AG04450 (cell line): ENCODE measurements around the gene ZFHX3. TPM values are rescaled to one million over a fixed set of nuclear protein-coding genes. Genes with fewer than 3 reads are reported as not detected.

Source experiments
- CTCF ChIA-PET: fragments of 300-600, 350-600 bp; formaldehyde crosslinking; extraction: SDS; loops from one replicate; lab custom pipeline; 2022; ENCODE audit warnings: antibody characterized with exemption, inconsistent platforms; lab: Charles Lee
- POLR2A ChIA-PET: fragments of 350-600 bp; formaldehyde crosslinking; extraction: SDS; loops from one replicate; lab custom pipeline; 2021; ENCODE audit warnings: antibody characterized with exemption, inconsistent platforms; lab: Yijun Ruan, JAX
- DNase-seq: peaks from one replicate; pipeline ENCODE4 v3.0.0-alpha.2; 2011; ENCODE audit warnings: low read depth, low spot score
- H3K27ac ChIP-seq: one replicate; pipeline ENCODE4 v1.5.1; 2012; ENCODE audit warnings: low read depth, low read length, control low read depth
- H3K27me3 ChIP-seq: one replicate; pipeline ENCODE4 v1.6.0; 2012; ENCODE audit warnings: low read length; ENCODE audit not compliant: control insufficient read depth, insufficient read depth
- H3K4me3 ChIP-seq: 2 replicates; pipeline ENCODE4 v1.5.1; 2011; ENCODE audit warnings: mild to moderate bottlenecking, low read depth, low read length, control low read depth
- H3K9me3 ChIP-seq: 2 replicates; pipeline ENCODE4 v1.5.1; 2012; ENCODE audit warnings: low read length; ENCODE audit not compliant: control insufficient read depth, insufficient read depth
- polyA plus RNA-seq: library from polyadenylated mRNA; depleted of rRNA; stranded (reverse); fragments of >200 nt; gene quantifications from 2 replicates; pipeline ENCODE4 v1.2.3, GENCODE V29; 2011
- TF ChIP-seq, protein P1 (sequence below): IDR thresholded peaks from 2 replicates; pipeline ENCODE4 v1.5.1; 2011; ENCODE audit warnings: low read depth, low read length, control low read depth, inconsistent platforms

ZFHX3 gene
- polyA plus RNA-seq, 1 experiment = 3.3 TPM

- H3K27me3 ChIP-seq = no peaks in the 10 kb centered on the region
- no peaks in the 10 kb centered on the region for H3K9me3 ChIP-seq
- TF ChIP-seq, protein P1, sequence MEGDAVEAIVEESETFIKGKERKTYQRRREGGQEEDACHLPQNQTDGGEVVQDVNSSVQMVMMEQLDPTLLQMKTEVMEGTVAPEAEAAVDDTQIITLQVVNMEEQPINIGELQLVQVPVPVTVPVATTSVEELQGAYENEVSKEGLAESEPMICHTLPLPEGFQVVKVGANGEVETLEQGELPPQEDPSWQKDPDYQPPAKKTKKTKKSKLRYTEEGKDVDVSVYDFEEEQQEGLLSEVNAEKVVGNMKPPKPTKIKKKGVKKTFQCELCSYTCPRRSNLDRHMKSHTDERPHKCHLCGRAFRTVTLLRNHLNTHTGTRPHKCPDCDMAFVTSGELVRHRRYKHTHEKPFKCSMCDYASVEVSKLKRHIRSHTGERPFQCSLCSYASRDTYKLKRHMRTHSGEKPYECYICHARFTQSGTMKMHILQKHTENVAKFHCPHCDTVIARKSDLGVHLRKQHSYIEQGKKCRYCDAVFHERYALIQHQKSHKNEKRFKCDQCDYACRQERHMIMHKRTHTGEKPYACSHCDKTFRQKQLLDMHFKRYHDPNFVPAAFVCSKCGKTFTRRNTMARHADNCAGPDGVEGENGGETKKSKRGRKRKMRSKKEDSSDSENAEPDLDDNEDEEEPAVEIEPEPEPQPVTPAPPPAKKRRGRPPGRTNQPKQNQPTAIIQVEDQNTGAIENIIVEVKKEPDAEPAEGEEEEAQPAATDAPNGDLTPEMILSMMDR = no peak
- H3K27ac ChIP-seq = peak overlapping the region; percentile 11
- POLR2A ChIA-PET = no interaction called here
- CTCF ChIA-PET = interaction anchor here (1.0 kb wide), 1 partner anchor 112 kb away, joined by 4 read pairs; no protein-coding TSS in a partner anchor
- no peak overlapping the region for H3K4me3 ChIP-seq
- no peak for DNase-seq
These were observed 103.0 kb downstream of the ZFHX3 start for GRCh38 chr16:72944757-72945485.

DNA sequence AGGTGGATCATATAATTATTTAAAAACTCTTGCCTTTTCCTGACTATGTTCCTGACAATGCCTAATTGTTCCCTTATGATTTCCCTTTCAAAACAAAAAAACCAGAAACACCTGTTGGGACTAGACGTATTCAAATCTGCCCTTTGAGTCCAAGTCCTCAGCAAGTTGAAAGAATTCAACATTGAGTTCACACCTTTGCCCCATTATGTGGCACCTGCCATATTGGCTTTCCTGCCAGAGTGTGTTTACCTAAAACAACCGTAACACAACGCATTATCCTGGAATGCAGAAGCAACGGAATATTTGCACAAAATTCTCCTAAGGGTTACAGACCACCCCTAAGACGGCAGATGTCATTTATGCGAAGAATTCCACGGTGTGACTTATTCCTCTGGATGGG lies 105.9 kb downstream of the ZFHX3 start:
- Histone ChIP-seq H3K27ac (no peak overlapping the region), H3K9me3 (no peaks in the 10 kb centered on the region), H3K4me3 (no peak overlapping the region), H3K27me3 (no peaks in the 10 kb centered on the region)
- DNase-seq = no peak
- POLR2A ChIA-PET = no interaction called here
- TF ChIP-seq, protein P1 = no peak
- CTCF ChIA-PET = no interaction called here

DNA sequence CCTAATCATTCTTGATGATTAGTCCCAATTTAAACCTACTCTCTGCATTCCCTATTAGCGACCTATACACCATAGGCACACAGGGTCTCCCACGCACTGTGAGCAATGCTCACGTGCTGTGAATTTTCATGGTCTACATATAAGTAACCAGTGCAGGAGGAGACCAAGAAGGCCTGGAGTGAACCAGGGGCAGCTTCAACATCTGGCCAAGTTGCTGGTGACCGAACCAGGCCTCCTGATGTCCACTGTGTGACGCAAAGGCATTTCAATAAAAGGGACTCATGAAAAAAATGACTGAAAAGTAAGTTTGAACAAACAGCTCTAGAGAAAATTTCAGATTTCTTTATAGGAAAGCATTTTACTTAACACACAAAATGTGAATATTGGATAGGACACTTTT lies 107.0 kb downstream of the ZFHX3 start:
- TF ChIP-seq, protein P1 = no peak
- ChIA-PET CTCF (interaction anchor here (0.9 to 1.7 kb wide), 2 partner anchors 10 to 108 kb away, joined by 3 to 8 read pairs; no protein-coding TSS in a partner anchor), POLR2A (no interaction called here)
- H3K27ac ChIP-seq = no peak overlapping the region
- no peaks in the 10 kb centered on the region for H3K27me3 ChIP-seq
- no peaks in the 10 kb centered on the region for H3K9me3 ChIP-seq
- H3K4me3 ChIP-seq = no peak overlapping the region
- no peak for DNase-seq

DNA sequence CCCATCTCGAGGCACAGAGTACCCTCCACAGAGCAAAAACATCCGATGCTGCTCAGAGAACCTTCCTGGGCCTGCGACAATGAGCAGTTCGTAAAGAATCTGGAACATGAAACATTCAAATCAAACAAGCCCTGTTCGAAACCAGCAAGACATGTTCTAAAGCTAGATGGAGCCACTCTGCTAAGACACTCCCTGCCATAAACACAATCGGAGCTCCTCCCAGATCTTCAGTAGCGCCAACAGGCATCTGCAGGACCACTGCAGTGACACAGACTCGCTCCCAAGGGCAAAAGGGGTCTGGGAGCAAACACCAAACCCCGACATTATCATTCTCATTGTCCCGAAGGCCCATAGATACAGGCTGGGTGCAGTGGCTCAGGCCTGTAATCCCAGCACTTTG lies 108.7 kb downstream of the ZFHX3 start:
- peak; percentile 44 for DNase-seq
- no peaks in the 10 kb centered on the region for H3K9me3 ChIP-seq
- H3K27me3 ChIP-seq = no peaks in the 10 kb centered on the region
- TF ChIP-seq, protein P1 = peak; percentile 53
- peak overlapping the region; percentile 80 for H3K27ac ChIP-seq
- POLR2A ChIA-PET = interaction anchor here (0.5 kb wide), 1 partner anchor 14 kb away, joined by 4 read pairs; no protein-coding TSS in a partner anchor
- CTCF ChIA-PET = interaction anchor here (0.6 to 2.3 kb wide), 19 partner anchors 9 to 1018 kb away, joined by 3 to 16 read pairs (median 4); no protein-coding TSS in a partner anchor
- 0 out of 2 replicates have a peak overlapping the region, but pooled peaks have one; percentile 20 for H3K4me3 ChIP-seq

DNA sequence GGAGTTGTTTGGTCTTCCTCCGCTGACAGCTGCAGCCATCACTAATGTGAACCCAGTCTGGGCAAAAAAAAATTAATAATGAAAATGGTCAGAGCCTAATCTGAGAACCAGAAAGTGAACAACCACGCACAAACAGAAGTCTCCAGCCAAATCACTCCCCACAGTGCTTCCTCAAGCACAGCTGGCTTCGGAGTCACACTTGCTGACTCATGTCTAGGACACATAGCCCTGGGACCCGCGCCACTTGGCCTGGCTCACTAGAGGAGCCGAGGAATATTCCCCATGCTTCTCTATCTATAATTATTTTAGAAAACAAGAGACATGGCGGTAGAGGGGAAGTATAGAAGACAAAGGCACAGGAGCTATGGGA lies 109.1 kb downstream of the ZFHX3 start:
- DNase-seq = peak; percentile 23
- H3K9me3 ChIP-seq = no peaks in the 10 kb centered on the region

More for the DNA sequence above, 109.1 kb downstream of the ZFHX3 start:
- no peaks in the 10 kb centered on the region for H3K27me3 ChIP-seq
- ChIA-PET CTCF (interaction anchor here (0.6 to 2.3 kb wide), 14 partner anchors 10 to 117 kb away, joined by 3 to 16 read pairs (median 4); no protein-coding TSS in a partner anchor), POLR2A (interaction anchor here (0.5 kb wide), 1 partner anchor 14 kb away, joined by 4 read pairs; no protein-coding TSS in a partner anchor)
- H3K4me3 ChIP-seq = 0 out of 2 replicates have a peak overlapping the region, but pooled peaks have one; percentile 20
- peak overlapping the region; percentile 80 for H3K27ac ChIP-seq
- TF ChIP-seq, protein P1 = no peak
